ENCODE data around the gene CDC42SE2.

- no peak for TF ChIP-seq POLR2A (IDR thresholded peaks at IDR 0.05)
- no peak for TF ChIP-seq POLR2AphosphoS5 (IDR thresholded peaks at IDR 0.05)
Measured at GRCh38 chr5:131221008-131221703, 42.7 kb upstream of the CDC42SE2 start.

All from spleen (tissue), 3 donors.